Neutrophil (primary cell): ENCODE data around the gene ITGA2B.

Source experiments
- H3K27ac ChIP-seq: fragments of 200-600 bp; sonication (generic); 2 replicates; pipeline ENCODE4 v1.5.1; 2016; ENCODE audit warnings: mild to moderate bottlenecking, moderate library complexity
- H3K27me3 ChIP-seq: fragments of 200-600 bp; sonication (generic); 2 replicates; pipeline ENCODE4 v1.6.0; 2016; ENCODE audit warnings: mild to moderate bottlenecking
- H3K36me3 ChIP-seq: fragments of 200-600 bp; sonication (generic); 2 replicates; pipeline ENCODE4 v1.5.1; 2017
- H3K4me1 ChIP-seq, 2 experiments: fragments of 200-600 bp in 1 of 2; sonication (generic) in 1 of 2; 1 replicate in 1 of 2; 2 replicates in 1 of 2; pipeline versions ENCODE4 v1.5.1 to v1.6.1; 2013 to 2016; ENCODE audit warnings: low read depth in 1 of 2, low read length in 1 of 2, mild to moderate bottlenecking in 1 of 2, moderate library complexity in 1 of 2; ENCODE audit not compliant: control insufficient read depth in 1 of 2, insufficient read depth in 1 of 2
- H3K4me3 ChIP-seq, 2 experiments: fragments of 200-600 bp in 1 of 2; sonication (generic) in 1 of 2; 1 replicate in 1 of 2; 2 replicates in 1 of 2; pipeline ENCODE4 v1.5.1; 2013 to 2016; ENCODE audit warnings: low read depth in 1 of 2, low read length in 1 of 2, mild to moderate bottlenecking in 1 of 2, moderate library complexity in 1 of 2
- H3K9me3 ChIP-seq: fragments of 200-600 bp; sonication (generic); 2 replicates; pipeline ENCODE4 v1.5.1; 2016
- CTCF ChIP-seq: fragments of 200-600 bp; sonication (generic); IDR thresholded peaks from 2 replicates; pipeline ENCODE4 v1.5.1; 2016; ENCODE audit warnings: antibody characterized with exemption

ITGA2B gene

DNA sequence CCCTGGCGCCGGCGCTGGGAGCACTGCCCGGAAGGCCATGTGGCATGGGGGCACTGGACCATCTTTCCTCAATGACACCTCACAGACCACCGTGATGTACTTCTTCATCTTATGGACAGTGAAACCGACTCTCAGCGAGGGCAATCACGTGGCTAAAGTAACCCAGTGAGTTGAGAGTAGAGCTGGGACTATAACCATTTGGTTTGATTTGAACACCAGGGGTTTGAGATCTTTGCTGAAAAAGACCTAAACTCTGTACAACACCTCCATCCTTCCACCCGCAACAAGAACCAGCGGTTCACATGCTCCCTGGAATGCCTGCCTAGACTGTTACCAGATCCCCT lies 3.3 kb downstream of the ITGA2B start:
- peaks cover 13 to 17% of the 10 kb centered on the region in 2 experiments for H3K4me1 ChIP-seq
- H3K9me3 ChIP-seq = no peaks in the 10 kb centered on the region
- no peak overlapping the region for H3K27ac ChIP-seq
- H3K4me3 ChIP-seq = no peak overlapping the region
- peaks cover 81% of the 10 kb centered on the region for H3K27me3 ChIP-seq
- TF ChIP-seq CTCF = no peak
- H3K36me3 ChIP-seq = no peaks in the 10 kb centered on the region

- H3K9me3 ChIP-seq = no peaks in the 10 kb centered on the region
- peak overlapping the region; percentile 34 to 54 for H3K4me3 ChIP-seq
- H3K4me1 ChIP-seq = peaks cover 13 to 17% of the 10 kb centered on the region in 2 experiments
- no peak overlapping the region for H3K27ac ChIP-seq
- TF ChIP-seq CTCF = no peak
- peaks cover 82% of the 10 kb centered on the region for H3K27me3 ChIP-seq
- H3K36me3 ChIP-seq = no peaks in the 10 kb centered on the region
These were observed 3.9 kb downstream of the ITGA2B start for GRCh38 chr17:44385287-44386181.

GRCh38 chr17:44384823-44385286 lies 4.6 kb downstream of the ITGA2B start:
- H3K4me1 ChIP-seq = peaks cover 13 to 17% of the 10 kb centered on the region in 2 experiments
- no peak overlapping the region for H3K27ac ChIP-seq
- H3K4me3 ChIP-seq = peak overlapping the region; percentile 34 to 54
- no peak for TF ChIP-seq CTCF
- H3K9me3 ChIP-seq = no peaks in the 10 kb centered on the region
- H3K27me3 ChIP-seq = peaks cover 77% of the 10 kb centered on the region
- H3K36me3 ChIP-seq = no peaks in the 10 kb centered on the region

- no peak for TF ChIP-seq CTCF
- peaks cover 13 to 17% of the 10 kb centered on the region in 2 experiments for H3K4me1 ChIP-seq
- H3K4me3 ChIP-seq = no peak overlapping the region
- H3K36me3 ChIP-seq = no peaks in the 10 kb centered on the region
- H3K27ac ChIP-seq = no peak overlapping the region
- peaks cover 74% of the 10 kb centered on the region for H3K27me3 ChIP-seq
- H3K9me3 ChIP-seq = no peaks in the 10 kb centered on the region
These were observed 5.1 kb downstream of the ITGA2B start for GRCh38 chr17:44384281-44384822.

GRCh38 chr17:44383861-44384260 lies 5.6 kb downstream of the ITGA2B start:
- TF ChIP-seq CTCF = no peak
- H3K4me1 ChIP-seq = peaks cover 13 to 17% of the 10 kb centered on the region in 2 experiments
- H3K27me3 ChIP-seq = peaks cover 74% of the 10 kb centered on the region
- no peak overlapping the region for H3K4me3 ChIP-seq
- no peaks in the 10 kb centered on the region for H3K36me3 ChIP-seq
- no peaks in the 10 kb centered on the region for H3K9me3 ChIP-seq
- H3K27ac ChIP-seq = no peak overlapping the region
